Measurements from ENCODE around the gene RALY.

DNA sequence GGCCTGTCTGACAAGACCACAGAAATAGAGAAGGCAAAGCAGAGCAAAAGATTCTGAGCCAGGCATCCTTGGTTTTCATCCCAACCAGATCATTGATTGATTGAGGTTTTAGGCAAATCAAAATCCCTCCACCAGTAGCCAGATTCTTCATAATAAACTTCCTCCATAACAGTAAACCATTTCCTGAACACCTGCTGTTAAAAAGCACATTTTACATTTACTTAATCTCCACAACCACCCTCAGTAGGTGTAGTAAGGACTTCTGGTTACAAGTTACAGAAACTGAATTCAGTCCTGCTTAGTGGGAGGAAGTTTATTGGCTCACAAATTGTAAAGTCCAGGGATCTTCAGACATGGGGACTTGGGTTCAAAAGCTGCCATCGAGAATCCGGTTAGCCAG, 90.1 kb downstream of the RALY start:
- TF ChIP-seq, protein P1, sequence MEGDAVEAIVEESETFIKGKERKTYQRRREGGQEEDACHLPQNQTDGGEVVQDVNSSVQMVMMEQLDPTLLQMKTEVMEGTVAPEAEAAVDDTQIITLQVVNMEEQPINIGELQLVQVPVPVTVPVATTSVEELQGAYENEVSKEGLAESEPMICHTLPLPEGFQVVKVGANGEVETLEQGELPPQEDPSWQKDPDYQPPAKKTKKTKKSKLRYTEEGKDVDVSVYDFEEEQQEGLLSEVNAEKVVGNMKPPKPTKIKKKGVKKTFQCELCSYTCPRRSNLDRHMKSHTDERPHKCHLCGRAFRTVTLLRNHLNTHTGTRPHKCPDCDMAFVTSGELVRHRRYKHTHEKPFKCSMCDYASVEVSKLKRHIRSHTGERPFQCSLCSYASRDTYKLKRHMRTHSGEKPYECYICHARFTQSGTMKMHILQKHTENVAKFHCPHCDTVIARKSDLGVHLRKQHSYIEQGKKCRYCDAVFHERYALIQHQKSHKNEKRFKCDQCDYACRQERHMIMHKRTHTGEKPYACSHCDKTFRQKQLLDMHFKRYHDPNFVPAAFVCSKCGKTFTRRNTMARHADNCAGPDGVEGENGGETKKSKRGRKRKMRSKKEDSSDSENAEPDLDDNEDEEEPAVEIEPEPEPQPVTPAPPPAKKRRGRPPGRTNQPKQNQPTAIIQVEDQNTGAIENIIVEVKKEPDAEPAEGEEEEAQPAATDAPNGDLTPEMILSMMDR (IDR thresholded peaks at IDR 0.05): no peak
- no peak for TF ChIP-seq POLR2A (IDR thresholded peaks at IDR 0.05)

Data from testis (tissue), 2 donors.